HL-60 (cell line): ENCODE measurements around the gene CD58.

ENCODE experiments used
- DNase-seq, 2 experiments: peaks; one replicate each; pipeline ENCODE4 v3.0.0-alpha.2; 2010 to 2020; ENCODE audit warnings: low read depth in 1 of 2, low spot score in 1 of 2
- H3K27ac ChIP-seq: fragments of 250-450 bp; sonication (Bioruptor Pico); replicated peaks from 2 replicates; pipeline ENCODE4 v1.5.1; 2020; ENCODE audit warnings: mild to moderate bottlenecking, moderate library complexity
- H3K27me3 ChIP-seq: fragments of 250-450 bp; sonication (Bioruptor Pico); 2 replicates; pipeline ENCODE4 v1.5.1; 2021; ENCODE audit warnings: mild to moderate bottlenecking, moderate library complexity; ENCODE audit not compliant: insufficient read depth, poor library complexity, severe bottlenecking
- H3K4me3 ChIP-seq: replicated peaks from 2 replicates; pipeline ENCODE4 v1.5.1; 2011; ENCODE audit warnings: mild to moderate bottlenecking, control low read depth, low read length; ENCODE audit not compliant: insufficient read depth
- CTCF ChIP-seq: IDR thresholded peaks from one replicate; pipeline ENCODE4 v1.5.1; 2011; ENCODE audit warnings: low read length, control low read depth, inconsistent platforms; ENCODE audit not compliant: insufficient read depth
- GABPA ChIP-seq: IDR thresholded peaks from 2 replicates; pipeline ENCODE4 v1.6.1; 2012; ENCODE audit warnings: low read depth
- POLR2AphosphoS5 ChIP-seq: IDR thresholded peaks from 2 replicates; pipeline ENCODE4 v1.6.1; 2012; ENCODE audit warnings: low read depth
- REST ChIP-seq: IDR thresholded peaks from 2 replicates; pipeline ENCODE4 v1.6.1; 2012; ENCODE audit warnings: low read depth; ENCODE audit not compliant: insufficient replicate concordance
- SPI1 ChIP-seq: IDR thresholded peaks from 2 replicates; pipeline ENCODE4 v1.6.1; 2012; ENCODE audit warnings: low read depth, mild to moderate bottlenecking, borderline replicate concordance

The CD58 gene

GRCh38 chr1:116471241-116471640 is 99.6 kb downstream of the CD58 start:
- no peak overlapping the region for H3K4me3 ChIP-seq
- H3K27me3 ChIP-seq: peaks cover 3% of the 10 kb centered on the region
- TF ChIP-seq SPI1: no peak
- no peak for TF ChIP-seq GABPA
- no peak for TF ChIP-seq CTCF
- TF ChIP-seq POLR2AphosphoS5: no peak
- no peak for TF ChIP-seq REST
- DNase-seq: no peak
- no peak overlapping the region for H3K27ac ChIP-seq

GRCh38 chr1:116470671-116471070 is 100.2 kb downstream of the CD58 start:
- DNase-seq: no peak
- Histone ChIP-seq H3K27me3 (peaks cover 3% of the 10 kb centered on the region), H3K27ac (no peak overlapping the region), H3K4me3 (no peak overlapping the region)
- TF ChIP-seq GABPA (no peak), POLR2AphosphoS5 (no peak), REST (no peak), CTCF (no peak), SPI1 (no peak)

GRCh38 chr1:116466810-116467557 is 103.8 kb downstream of the CD58 start:
- Histone ChIP-seq H3K27me3 (peaks cover 3% of the 10 kb centered on the region), H3K4me3 (no peak overlapping the region), H3K27ac (no peak overlapping the region)
- DNase-seq: no peak
- TF ChIP-seq CTCF: no peak
- TF ChIP-seq GABPA: no peak
- TF ChIP-seq POLR2AphosphoS5: no peak
- no peak for TF ChIP-seq REST
- no peak for TF ChIP-seq SPI1
